Neural crest cell (in vitro differentiated cells): ENCODE results near the gene DLG5. TPM values are rescaled to one million over a fixed set of nuclear protein-coding genes. Genes with fewer than 3 reads are reported as not detected.
A peak's percentile ranks its signal among the peaks of the same experiment; 100 is the strongest.

ENCODE experiments used
- DNase-seq: peaks from one replicate; pipeline ENCODE4 v3.0.0; 2021; ENCODE audit warnings: low read depth, mixed read lengths, low spot score
- H3K27ac Mint-ChIP-seq: one replicate; pipeline ENCODE4 v1.8.0; 2021; ENCODE audit warnings: mild to moderate bottlenecking, mixed read lengths; ENCODE audit not compliant: unreplicated experiment
- H3K27me3 Mint-ChIP-seq: 2 replicates; pipeline ENCODE4 v1.8.0; 2021; ENCODE audit warnings: low read depth, mild to moderate bottlenecking, mixed read lengths
- H3K36me3 Mint-ChIP-seq: 2 replicates; pipeline ENCODE4 v1.8.0; 2021; ENCODE audit warnings: low read depth, mild to moderate bottlenecking, mixed read lengths
- H3K4me1 Mint-ChIP-seq: 2 replicates; pipeline ENCODE4 v1.8.0; 2021; ENCODE audit warnings: mixed read lengths
- H3K4me3 Mint-ChIP-seq: one replicate; pipeline ENCODE4 v1.8.0; 2021; ENCODE audit warnings: mild to moderate bottlenecking, mixed read lengths
- H3K9me3 Mint-ChIP-seq: 2 replicates; pipeline ENCODE4 v1.8.0; 2021; ENCODE audit warnings: mixed read lengths
- total RNA-seq: library from RNA; stranded (reverse); gene quantifications from 2 replicates; pipeline ENCODE4 v1.2.1, GENCODE V29; 2021
- TF ChIP-seq, protein P1 (sequence below): fragments of 200-600 bp; sonication (generic); conservative IDR thresholded peaks from 2 replicates; pipeline ENCODE4 v1.5.0; 2021; ENCODE audit warnings: antibody characterized with exemption, mild to moderate bottlenecking

The DLG5 gene
- total RNA-seq, 1 donor from 2014 or later = 87.3 TPM

DNA sequence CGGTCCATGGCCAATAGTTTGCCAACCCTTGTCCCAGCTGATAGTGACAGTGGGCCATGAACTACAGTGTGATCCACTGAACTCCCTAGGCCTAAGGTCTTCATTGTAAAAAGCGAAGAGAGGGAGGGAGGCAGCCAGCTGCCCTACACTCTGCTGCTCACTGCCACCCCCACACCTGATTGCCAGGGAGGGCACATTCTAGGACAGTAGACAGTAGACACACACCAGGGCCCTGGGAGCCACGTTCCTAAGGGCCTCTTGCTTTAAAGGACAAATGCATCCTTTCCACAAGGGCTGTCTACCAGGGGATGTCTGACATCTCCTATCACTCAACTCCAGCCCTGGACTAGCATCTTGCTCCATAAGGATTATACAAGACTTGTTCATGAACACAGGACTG is 122.2 kb downstream of the DLG5 start:
- peaks cover 13% of the 10 kb centered on the region for H3K4me1 Mint-ChIP-seq

DNA sequence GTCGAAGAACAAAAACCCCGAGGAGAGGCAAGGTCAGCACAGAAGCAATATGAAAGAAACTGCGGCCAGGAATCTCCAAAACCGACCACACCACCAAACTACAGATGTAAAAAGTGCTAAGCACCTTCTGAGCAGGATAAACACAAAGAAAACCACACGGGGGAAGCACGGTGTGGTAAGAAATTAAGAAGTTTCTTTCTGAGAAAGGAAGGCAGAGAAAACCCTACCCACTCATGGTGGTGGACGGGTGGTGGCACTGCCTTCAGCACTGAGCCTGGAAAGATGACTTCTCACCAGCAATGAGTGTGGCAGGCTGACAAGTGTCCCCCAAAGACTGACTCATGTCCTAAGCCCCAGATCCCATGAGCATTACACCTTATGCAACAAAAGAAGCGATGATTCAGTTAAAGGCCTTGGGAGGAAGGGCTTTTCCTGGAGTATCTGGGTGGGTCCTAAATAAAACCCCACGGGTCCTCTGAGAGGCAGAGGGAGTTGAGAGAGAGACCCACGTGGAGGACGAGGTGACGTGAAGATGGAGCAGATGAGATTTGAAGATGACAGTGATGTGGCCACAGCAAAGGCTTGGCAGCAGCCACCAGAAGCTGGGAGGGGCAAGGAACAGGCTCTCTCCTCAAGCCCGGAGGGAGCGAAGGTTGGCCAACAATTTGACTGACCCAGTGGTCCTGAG is 124.9 kb downstream of the DLG5 start:
- Mint-ChIP-seq H3K27ac (peak overlapping the region; percentile 3), H3K4me3 (no peak overlapping the region), H3K36me3 (peaks cover 10% of the 10 kb centered on the region), H3K9me3 (no peaks in the 10 kb centered on the region), H3K27me3 (no peaks in the 10 kb centered on the region), H3K4me1 (peaks cover 13% of the 10 kb centered on the region)
- TF ChIP-seq, protein P1, sequence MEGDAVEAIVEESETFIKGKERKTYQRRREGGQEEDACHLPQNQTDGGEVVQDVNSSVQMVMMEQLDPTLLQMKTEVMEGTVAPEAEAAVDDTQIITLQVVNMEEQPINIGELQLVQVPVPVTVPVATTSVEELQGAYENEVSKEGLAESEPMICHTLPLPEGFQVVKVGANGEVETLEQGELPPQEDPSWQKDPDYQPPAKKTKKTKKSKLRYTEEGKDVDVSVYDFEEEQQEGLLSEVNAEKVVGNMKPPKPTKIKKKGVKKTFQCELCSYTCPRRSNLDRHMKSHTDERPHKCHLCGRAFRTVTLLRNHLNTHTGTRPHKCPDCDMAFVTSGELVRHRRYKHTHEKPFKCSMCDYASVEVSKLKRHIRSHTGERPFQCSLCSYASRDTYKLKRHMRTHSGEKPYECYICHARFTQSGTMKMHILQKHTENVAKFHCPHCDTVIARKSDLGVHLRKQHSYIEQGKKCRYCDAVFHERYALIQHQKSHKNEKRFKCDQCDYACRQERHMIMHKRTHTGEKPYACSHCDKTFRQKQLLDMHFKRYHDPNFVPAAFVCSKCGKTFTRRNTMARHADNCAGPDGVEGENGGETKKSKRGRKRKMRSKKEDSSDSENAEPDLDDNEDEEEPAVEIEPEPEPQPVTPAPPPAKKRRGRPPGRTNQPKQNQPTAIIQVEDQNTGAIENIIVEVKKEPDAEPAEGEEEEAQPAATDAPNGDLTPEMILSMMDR = no peak
- no peak for DNase-seq

More for the DNA sequence above, 122.2 kb downstream of the DLG5 start:
- Mint-ChIP-seq H3K4me3 (no peak overlapping the region), H3K27ac (no peak overlapping the region), H3K36me3 (peaks cover 11% of the 10 kb centered on the region), H3K9me3 (no peaks in the 10 kb centered on the region), H3K27me3 (no peaks in the 10 kb centered on the region)
- TF ChIP-seq, protein P1 = no peak
- no peak for DNase-seq

DNA sequence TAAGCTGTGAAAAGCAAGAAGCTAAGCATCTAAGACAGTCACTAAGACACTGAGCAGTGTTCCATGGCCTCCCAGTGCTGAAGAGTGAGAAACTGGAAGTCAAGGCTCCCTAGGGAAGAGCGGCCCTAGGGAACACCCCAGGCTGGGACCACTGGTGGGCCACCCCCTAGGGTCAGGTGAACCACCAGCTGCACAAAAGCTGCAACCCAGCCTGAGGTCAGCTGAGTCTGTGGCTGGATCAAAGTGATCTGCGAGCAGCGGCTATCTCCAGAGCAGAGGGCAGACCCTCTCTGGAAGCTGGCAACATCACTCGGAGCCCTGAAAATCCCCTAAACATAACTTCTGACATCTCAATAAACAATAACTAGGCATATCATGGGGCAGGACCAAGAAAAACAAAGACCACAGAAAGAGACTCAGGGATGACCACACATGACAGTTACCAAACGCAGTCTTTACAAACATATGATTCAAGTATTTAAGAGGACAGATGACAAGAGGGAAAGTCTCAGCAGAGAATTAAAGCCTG is 125.8 kb downstream of the DLG5 start:
- Mint-ChIP-seq H3K36me3 (peaks cover 5% of the 10 kb centered on the region), H3K27me3 (no peaks in the 10 kb centered on the region), H3K4me3 (no peak overlapping the region), H3K4me1 (peaks cover 13% of the 10 kb centered on the region), H3K27ac (peak overlapping the region; percentile 3), H3K9me3 (no peaks in the 10 kb centered on the region)
- DNase-seq = no peak
- TF ChIP-seq, protein P1 = no peak

DNA sequence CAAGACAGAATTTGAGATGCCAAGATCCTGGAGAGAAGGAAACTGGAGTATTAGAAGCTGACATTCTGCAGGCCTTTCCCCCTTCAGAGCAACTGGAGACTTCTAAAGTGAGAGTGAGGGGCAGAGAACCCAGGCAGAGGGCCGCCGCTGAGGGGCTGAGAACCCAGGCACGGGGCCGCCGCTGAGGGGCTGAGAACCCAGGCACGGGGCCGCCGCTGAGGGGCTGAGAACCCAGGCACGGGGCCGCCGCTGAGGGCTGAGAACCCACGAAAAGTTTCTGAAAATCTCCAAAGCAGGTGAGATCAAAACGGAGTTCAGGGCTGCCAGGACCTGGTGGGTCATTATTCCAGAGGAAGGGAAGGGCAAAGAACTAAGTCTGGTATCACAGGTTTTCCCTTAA is 126.2 kb downstream of the DLG5 start:
- TF ChIP-seq, protein P1 = no peak
- Mint-ChIP-seq H3K9me3 (no peaks in the 10 kb centered on the region), H3K4me1 (peaks cover 13% of the 10 kb centered on the region), H3K4me3 (no peak overlapping the region), H3K36me3 (peaks cover 5% of the 10 kb centered on the region), H3K27ac (no peak overlapping the region), H3K27me3 (no peaks in the 10 kb centered on the region)
- DNase-seq = no peak

DNA sequence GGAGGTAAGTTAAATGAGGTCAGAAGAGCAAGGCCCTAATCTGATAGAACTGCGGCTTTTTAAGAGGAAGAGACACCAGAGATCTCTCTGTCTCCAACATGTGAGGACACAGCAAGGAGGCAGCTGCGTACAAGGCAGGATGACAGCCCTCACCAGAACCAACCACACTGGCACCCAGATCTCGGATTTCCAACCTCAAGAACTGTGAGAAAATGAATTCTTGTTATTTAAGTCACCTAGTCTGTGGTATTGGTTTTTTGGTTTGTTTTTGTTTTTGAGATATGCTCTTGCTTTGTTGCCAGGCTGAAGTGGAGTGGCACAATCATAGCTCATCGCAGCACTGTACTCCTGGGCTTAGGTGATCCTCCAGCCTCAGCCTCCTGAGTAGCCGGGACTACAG is 127.2 kb downstream of the DLG5 start:
- DNase-seq = no peak
- H3K9me3 Mint-ChIP-seq = no peaks in the 10 kb centered on the region
- TF ChIP-seq, protein P1 = no peak
- H3K4me1 Mint-ChIP-seq = peaks cover 13% of the 10 kb centered on the region
- H3K27ac Mint-ChIP-seq = no peak overlapping the region
- H3K27me3 Mint-ChIP-seq = no peaks in the 10 kb centered on the region
- no peak overlapping the region for H3K4me3 Mint-ChIP-seq
- peaks cover 5% of the 10 kb centered on the region for H3K36me3 Mint-ChIP-seq
